ENCODE results near the gene TRIM71.
"Not testable (repeated sequence)": the region's sequence is repeated elsewhere in the genome, so short reads cannot be mapped to it uniquely, and the experiment has no call there.

The TRIM71 gene

DNA sequence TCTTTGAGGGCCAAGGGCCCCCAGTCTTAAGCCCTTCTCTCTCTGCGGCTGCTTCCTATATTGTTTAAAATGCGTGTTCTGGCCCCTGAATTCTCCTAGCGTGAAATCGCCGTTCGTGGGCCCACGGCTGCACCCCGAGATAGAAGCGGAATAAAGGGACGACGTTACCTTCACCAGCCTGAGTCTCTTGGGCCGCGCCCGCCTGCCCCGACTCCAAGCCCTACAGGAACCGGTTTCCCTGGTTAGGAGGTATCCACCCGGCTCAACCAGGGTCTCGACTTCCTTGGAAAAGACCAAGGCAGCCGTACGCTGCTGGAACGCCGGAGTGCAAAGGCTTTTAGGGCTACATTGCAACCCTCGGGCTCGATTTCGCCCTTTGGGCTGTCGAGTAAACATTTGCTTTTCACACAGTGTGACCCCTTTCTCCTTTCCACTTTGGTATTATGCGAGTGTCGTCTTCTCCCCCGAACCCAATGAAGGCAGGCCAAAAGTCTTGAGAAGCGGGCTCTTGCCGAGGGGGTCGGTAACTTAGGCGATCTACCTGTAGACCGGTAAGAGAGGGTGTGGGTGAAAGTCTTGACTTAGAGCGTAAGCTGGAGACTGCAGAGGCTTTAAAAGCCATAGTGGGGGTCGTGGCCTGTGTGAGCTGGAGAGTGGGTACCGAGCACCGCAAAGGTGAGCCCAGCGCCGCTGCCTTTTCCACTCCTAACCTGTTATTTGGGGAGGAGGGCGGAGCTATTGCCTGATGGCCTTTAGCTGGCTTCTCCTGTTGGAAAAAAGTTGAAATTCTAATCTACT, 2.0 kb downstream of the TRIM71 start:
- no peak for DNase-seq

DNA sequence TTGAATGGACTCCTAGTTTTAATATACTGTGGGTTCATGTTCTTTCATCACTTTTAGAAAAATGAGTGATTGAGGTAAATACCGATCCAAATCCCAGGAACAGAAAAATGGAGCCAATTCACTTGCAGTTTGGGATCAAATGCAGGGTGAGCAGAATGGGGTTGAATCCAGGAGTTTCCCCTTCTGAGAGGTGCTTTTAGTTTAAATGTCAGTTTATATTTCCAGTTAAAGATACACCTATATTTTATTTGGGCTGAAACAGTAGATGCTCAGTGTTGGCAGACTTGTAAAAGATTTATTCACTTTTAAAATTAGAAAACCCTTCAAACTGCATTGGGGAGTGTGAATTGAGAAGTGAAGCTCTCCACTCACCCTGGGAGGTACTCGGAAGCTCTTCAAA, 2.6 kb downstream of the TRIM71 start:
- no peak for DNase-seq

DNA sequence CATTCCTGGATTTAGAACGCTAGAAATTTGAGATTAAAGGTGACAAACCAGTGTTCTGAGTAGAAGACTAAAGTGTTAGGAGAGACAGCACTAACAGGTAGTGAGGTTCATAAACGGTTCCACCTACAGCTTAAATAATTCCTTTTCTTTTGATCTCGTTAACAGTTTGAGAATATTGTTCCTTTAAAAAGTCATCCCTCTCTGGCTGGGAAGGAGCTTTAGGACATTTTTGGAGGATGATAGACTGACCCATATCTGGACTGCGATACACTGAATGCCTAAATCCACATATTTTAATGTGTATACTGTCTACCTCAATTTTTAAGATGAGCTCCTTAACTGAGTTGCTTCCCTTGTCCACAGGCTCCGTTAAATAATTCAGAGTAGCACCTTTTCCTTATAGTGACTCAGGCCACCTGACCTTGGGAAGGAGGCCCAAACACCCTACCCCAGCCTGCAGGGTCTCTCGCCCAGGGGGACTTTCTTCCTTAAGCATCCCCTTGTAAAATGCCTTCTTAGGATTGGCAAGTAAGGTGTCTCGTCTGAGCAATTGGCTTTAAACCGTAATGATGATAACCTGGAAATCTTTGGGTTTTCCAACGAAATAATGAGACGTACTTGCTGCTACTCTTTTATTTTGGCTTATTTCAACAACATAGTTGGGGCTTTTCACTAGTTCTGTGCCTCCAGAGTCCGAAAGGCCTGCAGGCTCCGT, 3.3 kb downstream of the TRIM71 start:
- DNase-seq: no peak

DNA sequence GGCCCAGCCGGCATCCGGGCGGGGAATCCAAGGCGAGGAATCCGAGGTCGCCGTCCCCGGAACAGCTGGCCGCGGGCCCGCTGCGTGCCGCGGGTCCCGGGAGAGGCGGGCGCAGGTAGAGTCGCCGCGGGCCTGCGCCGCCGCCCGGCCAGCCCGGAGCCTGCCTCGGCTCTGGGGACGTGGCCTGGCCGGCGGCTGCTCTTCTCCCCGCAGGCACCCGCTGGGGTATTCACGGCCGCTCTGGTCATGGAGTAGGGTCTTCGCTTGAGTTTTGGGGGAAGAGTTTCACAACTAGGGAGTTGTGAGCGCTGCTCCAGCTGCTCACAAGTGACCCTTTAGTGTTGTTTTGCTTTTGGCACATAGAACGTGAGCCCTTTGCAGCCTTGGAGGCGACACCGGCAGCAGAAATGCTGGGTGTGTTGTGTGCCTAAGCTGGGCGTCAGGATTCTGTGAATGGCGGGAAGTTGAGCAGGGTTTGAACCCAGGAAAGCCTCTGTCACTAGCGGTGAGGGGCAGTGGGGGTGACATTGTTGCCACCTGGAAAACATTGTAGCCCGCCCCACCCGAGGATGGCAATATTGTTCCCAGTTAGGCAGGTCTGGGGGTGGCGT, 4.0 kb downstream of the TRIM71 start:
- no peak for DNase-seq

DNA sequence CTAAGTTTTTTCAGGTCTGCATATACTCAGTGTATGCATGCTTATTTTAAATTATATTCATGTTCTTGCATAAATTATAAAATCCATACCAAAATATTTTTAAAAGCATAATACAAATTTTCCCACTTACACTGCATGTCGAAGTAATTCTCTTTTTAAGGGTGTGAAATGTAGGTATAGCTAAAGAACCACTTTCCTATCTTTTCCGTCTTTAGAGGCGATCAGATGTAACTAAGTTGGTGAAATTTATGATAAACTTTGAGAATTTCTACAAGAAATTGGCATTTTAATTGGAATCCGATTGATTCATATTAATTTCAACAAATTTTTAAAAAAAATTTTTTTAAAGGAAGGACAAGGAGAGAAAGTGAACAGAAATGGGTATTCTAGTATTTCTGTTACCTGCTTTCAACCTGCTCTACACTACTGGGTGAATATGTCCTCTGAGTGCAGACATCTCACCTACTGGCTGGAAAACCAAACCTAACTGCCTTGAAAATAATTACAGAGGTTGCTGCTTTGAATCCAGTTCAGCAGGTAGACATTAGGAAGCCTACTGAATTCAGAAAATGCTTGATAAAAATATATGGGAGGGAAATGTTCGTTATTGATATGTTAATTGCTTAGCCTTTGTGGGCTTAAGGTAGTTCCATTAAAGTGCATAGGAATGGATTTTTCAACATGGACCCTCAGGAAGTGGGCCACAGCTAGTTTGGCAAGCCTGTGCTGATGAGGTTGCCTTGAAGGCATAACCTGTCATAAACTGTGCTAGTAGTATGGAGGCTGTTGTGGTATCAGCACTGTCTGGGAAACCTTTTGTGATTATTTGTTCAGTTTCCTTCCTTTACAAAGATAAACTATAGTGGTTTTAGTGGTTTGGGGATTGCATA, 5.1 kb downstream of the TRIM71 start:
- DNase-seq: no peak

DNA sequence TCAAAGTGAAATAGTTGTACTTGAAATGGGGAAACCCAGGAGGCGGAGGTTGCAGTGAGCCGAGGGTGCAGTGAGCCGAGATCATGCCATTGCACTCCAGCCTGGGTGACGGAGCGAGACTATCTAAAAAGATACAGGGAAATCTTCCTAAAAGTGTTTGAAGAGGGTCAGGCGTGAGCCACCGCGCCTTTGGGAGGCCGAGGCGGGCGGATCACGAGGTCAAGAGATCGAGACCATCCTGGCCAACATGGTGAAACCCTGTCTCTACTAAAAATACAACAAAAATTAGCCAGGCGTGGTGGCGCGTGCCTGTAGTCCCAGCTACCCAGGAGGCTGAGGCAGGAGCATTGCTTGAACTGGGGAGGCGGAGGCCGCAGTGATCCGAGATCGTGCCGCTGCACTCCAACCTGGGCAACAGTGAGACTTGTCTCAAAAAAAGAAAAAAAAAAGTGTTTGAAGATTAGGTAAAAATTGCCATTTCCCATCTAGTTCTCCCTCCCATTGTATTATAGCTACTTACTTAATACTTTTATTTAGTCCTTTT, 5.9 kb downstream of the TRIM71 start:
- DNase-seq: not testable (repeated sequence)

DNA sequence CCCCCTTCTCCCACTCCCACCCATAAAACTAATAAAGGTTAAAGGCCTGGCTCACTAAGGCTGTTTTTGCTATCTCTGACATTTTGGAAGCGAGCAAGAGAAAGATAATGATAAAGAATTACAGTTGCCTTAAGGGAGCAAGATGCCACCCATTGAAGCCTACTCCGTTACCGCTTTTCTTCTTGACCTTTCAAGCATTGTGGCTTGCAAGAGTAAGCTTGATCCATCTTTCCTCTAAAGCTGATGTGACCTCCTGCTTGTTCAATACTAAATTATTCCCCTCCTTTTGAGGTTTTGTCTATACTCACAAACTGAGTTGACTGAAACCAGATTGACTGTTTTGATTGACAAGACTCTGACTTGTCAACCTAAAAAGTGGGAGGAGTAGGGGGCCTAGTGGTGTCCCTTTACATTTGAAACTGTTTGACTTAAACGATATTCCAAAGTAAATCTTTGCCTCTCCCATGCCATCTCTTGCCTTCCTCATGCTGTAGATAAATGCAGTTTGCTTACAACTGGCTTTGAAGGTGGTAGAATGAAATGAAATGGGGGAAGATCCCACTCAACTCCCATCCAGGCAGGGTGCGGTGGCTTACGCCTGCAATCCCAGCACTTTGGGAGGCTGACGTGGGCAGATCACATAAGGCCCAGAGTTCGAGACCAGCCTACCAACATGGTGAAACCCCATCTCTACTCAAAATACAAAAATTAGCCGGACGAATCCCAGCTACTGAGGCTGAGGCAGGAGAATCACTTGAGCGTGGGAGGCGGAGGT, 8.0 kb downstream of the TRIM71 start:
- DNase-seq: no peak

DNA sequence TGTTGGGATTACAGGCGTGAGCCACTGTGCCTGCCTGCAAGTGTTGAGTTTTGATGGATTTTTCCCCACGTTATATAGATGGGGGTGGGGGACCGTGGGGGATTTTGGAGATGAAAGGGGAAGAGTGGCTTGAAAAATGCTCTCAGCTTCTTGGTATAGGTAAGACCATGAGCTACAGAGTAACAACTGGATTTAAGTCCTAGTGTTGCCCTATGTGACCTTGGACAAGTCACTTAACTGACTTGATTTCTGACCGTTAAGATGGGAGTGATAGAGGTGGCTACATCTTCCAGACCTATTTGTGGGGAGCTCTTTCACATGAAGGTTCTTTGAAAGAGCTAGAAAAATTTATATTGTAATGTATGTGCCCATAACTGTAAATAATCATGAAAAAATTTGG, 13.3 kb downstream of the TRIM71 start:
- DNase-seq: no peak

DNA sequence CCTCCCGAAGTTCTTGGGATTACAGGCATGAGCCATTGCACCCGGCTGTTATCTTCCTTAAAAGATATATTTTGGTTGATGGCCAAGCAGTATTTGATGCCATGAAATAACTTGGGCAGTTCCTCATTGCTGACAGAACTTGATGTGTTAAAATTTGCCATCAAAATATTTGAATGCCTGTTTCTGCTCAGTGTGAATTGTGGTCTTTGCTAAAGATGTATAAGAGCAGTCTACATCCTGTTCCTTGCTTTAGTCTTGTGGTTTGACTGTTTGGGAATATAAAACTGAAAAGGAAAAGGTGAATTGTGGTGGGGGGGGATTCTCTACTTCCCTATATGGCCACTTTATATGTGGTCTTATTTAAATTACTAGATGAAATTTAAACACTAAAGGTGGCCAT, 14.0 kb downstream of the TRIM71 start:
- DNase-seq: no peak

DNA sequence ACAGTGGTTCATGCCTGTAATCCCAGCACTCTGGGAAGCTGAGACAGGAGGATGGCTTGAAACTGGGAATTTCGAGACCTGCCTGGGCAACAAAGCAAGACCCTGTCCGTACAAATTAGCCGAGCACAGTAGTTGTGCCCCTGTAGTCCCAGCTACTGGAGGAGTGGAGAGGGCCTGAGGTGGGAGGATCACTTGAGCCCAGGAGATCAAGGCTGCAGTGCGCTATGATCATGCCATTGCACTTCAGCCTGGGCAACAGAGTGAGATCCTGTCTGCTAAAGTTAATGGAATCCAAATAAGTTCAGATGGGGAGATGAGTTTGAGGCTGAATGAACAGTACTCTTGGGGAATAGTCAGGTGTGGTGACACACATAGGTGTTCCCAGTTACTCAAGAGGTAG, 14.4 kb downstream of the TRIM71 start:
- no peak for DNase-seq

DNA sequence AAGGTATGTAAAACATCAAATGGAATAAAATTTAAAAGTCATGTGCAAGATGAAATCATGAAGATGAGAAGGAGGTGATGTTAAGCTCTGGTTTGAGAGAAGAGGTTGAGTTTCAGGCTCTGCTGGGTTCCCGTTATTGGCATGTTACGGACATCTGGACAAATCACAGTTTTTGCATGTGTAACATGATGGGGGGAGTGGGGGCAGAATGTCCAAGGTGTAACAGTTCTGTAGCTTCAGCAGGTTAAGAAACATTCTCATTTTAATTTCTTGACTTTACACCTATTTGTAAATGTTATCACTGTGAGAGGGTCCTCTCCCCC, 17.2 kb downstream of the TRIM71 start:
- no peak for DNase-seq

DNA sequence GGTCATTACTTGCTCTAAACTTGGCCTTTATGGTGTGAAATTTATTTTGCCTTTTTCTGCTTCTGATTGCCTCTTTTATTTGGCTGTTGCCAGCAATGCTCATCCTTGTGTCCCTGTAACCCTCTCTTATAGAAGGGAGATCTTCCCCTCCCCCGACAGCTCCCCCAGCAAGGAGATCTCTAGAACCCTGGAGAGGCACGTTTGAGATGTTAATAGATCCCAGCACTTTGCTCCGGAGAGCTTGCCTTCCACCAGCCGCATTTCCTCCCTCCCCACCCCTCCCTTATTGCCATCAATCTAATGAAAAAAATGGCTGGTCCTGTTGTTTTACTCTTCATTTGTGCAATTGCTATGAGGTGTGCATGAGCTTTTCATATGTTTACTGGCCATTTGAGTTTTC, 18.2 kb downstream of the TRIM71 start:
- DNase-seq: no peak

DNA sequence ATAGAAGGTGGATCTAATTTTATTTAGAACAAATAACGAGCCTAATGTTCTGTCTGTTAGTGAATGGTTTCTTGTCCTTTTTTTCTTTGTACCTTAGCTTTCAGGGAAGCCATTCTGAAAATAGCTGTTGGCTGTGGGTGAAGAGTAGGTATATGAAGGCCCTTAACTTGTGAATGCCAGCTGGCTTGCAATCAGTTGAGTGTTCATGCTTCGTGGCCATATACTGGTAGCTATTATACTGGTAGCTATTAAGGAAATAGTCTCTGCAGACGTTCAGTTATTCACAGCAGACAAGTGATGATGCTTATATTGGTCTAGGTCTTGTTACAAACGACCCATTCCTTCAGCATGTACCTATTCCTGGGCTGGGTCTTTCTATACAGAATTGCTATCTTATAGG, 18.8 kb downstream of the TRIM71 start:
- no peak for DNase-seq

DNA sequence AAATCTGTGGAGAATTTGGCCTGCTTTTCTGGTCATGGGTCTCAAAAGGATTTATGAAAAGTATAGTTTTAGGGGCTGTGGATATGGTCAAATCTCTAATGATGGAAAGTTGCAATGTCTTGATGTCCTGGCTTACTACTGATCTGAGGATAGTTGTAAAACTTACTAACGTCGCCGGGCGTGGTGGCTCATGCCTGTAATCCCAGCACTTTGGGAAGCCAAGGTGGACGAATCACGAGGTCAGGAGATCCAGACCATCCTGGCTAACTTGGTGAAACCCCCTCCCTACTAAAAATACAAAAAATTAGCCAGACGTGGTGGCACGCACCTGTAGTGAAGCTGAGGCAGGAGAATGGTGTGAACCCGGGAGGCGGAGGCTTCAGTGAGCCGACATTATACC, 19.6 kb downstream of the TRIM71 start:
- no peak for DNase-seq

DNA sequence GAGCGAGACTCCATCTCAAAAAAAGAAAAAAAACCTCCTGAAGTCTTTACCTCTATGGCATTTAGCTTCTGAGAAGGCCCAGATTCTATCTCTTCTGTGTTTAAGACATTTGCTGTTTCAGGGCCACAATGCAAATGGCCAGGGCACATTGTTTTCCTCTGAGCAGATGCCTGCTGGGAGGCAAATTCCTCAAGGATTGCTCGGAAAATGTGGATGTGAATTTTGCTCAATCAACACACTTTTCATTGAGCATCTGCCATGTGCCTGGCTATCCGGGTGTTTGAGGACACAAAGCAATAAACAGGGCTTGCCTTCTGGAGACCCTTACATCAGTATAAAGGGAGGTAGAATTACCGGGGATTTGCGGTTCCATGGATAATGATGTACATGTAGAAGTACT, 20.0 kb downstream of the TRIM71 start:
- no peak for DNase-seq

DNA sequence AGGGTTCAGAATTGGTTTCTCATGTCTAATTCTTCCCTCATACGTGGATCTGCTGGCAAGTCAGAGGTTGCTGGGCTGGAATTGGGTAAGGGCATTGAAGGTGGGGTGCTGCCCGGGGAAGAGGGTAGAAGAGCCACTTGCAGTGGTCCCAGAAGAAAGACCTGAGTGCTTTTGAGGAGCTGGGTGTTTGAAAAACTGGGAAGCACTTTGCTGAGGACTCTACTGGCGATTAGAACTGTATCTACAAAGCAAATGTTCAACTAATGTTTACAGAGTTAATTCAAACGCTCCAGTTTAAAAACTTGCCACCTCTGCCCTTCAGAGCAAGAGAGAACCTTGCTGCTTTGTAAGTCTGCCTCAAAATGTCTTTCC, 21.9 kb downstream of the TRIM71 start:
- DNase-seq: no peak

DNA sequence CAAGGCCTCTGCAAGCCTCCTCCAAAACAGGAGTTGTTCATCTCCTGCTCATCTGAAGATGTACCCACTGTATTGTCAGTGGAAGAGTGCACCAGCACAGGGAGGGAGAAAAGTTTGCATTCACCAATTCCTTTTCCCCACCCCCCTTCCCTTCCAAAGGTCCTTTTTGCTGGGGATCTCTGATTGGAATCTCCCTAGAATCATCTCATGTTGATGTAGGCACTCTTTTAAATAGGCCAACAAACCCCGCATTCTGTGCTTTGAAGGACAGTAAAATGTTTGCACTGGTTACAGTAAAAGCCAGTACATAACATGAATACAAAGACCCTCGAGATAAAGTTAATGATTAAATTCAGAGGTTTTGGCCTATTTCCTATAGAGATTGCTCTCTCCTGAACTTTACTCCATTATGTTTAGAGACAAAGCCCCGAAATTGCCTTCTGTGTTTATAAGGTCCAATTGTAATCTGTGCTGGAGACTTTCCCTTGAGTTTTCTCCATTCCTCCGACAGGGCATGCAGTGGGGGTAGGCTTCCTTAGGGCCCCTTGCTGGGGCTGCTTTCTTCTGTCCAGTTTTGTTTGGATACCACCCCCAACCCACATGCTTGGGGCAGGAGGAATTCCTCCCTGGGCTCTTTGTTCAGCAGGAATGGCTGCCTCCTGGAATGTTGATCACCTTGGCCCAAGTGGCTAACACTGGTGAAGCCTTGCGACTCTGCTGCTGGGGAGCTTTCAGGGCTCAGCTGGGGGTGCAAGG, 22.5 kb downstream of the TRIM71 start:
- DNase-seq: no peak

DNA sequence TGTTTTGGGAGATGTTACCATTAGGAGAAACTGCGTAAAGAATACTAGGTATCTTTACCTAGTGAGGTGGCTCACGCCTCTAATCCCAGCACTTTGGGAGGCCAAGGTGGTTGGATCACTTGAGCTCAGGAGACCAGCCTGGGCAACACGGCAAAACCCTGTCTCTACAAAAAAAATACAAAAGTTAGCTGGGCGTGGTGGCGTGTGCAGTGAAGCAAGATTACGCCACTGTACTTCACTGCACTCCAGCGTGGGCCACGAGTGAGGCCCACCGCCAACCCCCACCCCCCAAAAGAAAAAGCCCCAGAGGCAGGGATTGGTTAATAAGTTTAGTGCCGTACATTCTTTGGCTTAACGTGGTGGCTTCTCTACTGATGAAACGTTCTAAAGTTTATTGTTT, 23.5 kb downstream of the TRIM71 start:
- DNase-seq: no peak

DNA sequence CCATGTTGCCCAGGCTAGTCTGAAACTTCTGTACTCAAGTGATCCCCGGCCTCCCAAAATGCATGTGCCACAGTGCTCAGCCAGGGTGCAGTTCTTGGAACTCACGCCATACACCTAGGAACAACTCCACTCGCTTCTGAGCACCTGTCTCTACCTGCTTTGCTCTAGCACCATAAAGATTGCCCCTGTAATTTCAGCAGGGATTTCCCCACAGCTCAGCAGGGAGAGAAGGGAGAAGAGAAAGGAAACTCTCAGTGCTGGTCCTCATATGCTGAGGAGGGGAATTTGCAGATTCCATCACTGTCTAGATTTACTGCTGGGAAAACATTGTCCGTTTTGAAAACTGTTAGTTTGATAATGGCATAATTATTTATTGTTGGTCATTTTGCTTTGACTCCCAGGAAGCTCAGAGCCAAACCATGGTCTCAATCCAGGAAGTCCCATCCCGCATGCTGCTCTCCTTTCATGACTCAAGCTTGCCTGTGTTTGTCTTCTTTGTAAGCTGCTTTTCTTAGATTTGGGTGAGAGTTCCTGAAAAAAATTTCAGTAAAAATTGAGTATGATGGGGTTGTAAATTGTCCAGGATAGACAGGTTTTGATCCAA, 24.2 kb downstream of the TRIM71 start:
- DNase-seq: peak in 3 of 4 experiments; percentile 7 to 31 (median 13)

DNA sequence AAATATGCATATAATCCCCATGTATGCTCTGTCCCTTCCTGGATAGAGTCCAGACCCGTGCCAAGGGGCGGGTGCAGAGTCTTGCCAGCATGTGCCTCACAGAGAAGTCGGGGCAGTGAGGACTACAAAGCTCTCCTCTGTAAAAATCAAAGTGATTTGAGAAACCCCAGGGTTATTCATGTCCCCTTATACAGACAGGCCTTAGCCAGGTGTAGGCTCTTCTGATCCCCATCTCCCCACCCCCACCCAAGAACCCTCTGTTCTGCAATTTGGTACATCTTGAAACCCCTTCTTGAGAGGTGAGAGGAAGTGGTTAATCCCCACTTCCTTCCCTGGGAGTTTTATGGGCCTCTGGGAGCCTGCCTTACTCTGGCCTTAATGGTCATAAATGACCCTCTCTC, 24.7 kb downstream of the TRIM71 start:
- DNase-seq: peak in 1 of 4 experiments; percentile 6

DNA sequence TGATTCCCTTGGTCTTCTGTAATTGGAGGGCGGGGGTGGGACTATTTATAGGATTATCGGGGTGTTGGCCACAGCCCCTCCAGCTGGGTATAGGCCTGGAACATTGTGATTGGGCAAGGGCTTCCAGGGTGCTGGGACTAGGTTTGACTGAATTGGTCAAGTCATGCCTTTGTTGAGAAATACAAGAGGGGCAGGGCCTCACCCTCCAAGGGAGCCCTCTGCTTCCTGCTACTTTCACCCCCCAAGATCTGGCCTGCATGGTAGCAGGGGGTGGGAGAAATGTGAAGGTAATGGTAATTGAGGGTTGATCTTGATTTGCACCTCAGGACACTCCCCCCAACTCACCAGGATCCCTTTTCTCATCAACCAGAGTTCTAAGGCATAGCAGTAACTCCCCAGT, 25.2 kb downstream of the TRIM71 start:
- peak in 1 of 4 experiments; percentile 6 for DNase-seq

Measured in suppressor macrophage (primary cell).